Esophagus mucosa (tissue), 1 donor: ENCODE measurements around the gene OOEP. TPM values are rescaled to one million over a fixed set of nuclear protein-coding genes. Genes with fewer than 3 reads are reported as not detected.

Source experiments
- ATAC-seq: fragments of 200-7000 bp; cut with Tn5 transposase; one replicate; pipeline ENCODE4 v1.9.1; 2020
- total RNA-seq: library from RNA; stranded (reverse); gene quantifications from one replicate; pipeline ENCODE4 v1.2.4, GENCODE V29; 2023
- donor health status: DM: yes; HTN: yes; CAD: no.

OOEP gene
- total RNA-seq, 1 donor from 2014 or later, result 0.36 TPM

DNA sequence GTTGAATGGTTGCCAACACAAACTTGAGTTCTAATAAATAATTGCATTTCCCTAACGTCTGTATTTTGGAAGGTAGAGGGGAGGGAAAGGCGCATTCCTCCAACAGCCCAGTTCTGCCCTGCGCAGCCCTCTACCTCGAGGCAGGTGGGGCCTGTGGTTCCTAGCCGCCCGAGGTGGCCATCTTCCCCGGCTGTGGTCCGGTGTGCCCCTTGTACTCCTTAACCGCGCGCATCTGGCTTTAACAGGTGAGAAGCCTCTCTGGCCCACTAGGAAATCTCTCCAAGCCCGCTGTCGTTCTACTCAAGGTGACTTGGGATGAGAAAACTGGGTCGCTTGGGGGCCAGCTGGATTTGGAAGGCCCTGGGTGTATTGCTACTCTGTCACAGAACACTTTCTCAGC lies 5.6 kb downstream of the OOEP start:
- ATAC-seq, result no peak

- ATAC-seq, result no peak
Observed at GRCh38 chr6:73363537-73363875, 6.2 kb downstream of the OOEP start.

DNA sequence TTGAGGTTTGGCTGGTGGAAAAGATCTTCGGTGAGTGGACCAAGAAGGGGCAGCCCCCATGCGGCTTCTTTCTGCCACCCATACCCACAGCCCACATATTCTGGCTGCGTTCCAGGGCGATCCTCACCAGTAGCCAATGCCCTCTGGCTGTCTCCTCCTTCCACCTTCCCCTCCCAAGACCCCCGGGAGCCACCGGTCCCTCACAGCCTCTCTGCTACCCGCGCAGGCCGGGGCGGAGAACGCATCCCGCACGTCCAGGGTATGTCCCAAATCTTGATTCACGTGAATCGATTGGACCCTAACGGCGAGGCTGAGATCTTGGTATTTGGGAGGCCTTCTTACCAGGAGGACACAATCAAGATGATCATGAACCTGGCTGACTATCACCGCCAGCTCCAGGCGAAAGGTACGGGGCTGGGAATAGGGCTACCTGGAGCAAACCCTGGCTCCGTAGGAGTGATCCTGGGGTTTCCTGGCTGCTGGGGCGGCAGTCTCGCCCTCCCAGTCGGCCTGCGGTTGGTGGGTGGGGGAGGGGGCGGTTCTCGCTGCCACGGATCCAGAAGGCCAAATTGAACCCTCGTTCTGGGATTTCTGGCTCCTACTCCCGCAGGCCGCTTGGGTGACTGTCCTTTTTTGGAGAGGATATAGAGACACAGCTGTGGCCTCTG lies 6.7 kb downstream of the OOEP start:
- no peak for ATAC-seq

- ATAC-seq, result no peak
Observed at GRCh38 chr6:73362358-73362757, 7.3 kb downstream of the OOEP start, which contains the start of gene KHDC3L. TSS of gene KHDC3L (plus strand) at chr6:73362658. CDS start at chr6:73362730, 72 bp downstream.

- ATAC-seq, result no peak
Observed at GRCh38 chr6:73353636-73354593, 15.8 kb downstream of the OOEP start, which contains the start of gene DPPA5. TSS of gene DPPA5 (minus strand) at chr6:73354276. CDS start at chr6:73354225, 51 bp downstream.

DNA sequence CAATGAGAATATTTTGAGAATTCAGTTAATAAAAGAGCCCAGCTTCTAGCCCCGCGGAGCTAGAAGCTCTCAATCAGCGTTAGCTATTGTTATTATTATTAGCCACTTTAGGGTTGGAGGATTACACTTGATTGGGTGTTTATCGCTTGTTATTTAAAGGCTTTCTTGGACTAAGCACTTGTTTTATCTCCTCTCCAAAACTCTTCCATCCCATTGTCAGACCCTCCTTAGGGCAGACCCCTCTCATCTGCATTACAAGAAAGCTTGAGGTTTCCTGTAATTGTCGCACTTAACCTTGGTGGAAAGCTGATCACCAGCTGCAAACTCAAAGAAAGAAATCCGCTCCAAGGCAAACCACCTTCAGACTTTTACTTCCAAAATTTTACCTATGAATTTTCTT lies 20.4 kb downstream of the OOEP start:
- ATAC-seq, result no peak

DNA sequence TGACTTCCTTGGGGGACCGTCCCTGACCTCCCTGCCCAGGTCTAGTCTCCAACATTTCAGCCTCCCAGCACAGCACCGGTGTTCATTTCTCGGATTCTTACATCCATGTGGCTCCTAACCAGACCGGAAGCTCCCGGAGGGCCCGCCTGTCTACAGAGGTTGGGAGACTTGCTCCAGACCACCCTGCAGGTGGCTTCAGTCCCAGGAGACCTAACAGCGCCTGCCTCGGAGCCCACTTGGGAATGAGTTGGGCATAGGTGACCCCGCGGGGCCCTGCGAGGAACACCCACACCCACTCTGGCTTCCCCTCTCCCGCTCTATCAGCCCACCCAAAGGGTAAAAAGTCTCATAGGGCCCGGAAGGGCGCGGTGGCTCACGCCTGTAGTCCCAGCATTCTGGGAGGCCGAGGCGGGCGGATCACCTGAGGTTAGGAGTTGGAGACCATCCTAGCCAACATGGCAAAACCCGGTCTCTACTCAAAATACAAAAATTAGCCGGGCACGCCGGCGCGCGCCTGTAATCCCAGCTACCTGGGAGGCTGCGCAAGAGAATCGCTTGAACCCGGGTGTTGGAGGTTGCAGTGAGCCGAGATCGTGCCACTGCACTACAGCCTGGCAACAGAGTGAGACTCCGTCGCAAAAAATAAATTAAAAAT lies 21.0 kb downstream of the OOEP start:
- no peak for ATAC-seq

- ATAC-seq, result no peak
Observed at GRCh38 chr6:73343164-73343563, 26.5 kb downstream of the OOEP start.

GRCh38 chr6:73342174-73342573 lies 27.5 kb downstream of the OOEP start:
- ATAC-seq, result no peak

GRCh38 chr6:73341335-73341734 lies 28.4 kb downstream of the OOEP start:
- no peak for ATAC-seq

GRCh38 chr6:73340048-73340447 lies 29.6 kb downstream of the OOEP start:
- ATAC-seq, result peak; percentile 72

GRCh38 chr6:73339340-73339739 lies 30.4 kb downstream of the OOEP start:
- no peak for ATAC-seq

DNA sequence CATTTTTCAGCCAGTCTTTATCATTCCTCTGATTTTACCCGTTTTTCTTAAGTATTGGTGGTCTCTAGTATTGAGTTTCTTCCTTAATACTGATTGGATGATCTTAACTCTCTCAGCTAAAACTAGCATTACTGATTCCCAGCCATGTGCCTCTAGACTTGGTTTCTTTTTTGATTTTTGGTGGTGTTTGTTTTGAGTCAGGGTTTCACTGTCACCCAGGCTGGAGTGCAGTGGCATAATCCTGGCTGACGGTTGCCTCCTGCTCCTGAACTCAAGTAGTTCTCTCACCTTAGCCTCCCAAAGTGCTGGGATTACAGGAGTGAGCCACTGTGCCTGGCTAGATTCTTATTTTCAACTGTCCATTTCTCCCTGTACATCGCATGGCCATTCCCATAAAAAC lies 40.5 kb downstream of the OOEP start:
- ATAC-seq, result no peak

DNA sequence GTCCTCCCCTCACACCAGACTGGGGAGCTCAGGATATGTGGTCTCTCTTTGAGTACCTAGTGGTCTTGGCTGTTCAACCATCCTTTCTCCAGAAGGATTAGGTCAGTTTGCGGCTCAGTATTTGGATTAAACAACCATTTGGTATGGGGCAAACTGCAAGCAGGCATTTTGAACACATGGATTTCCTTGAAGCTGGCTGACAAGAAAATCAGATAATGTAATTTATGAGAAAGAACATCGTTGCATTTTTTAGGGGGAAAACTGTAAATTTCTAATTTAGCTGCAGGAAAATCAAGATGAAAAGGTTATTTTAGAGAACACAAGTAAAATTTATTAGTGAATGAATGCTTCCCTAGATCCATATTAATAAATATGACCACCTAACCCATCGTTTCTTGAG lies 40.9 kb downstream of the OOEP start:
- no peak for ATAC-seq

GRCh38 chr6:73325656-73326055 lies 44.0 kb downstream of the OOEP start:
- no peak for ATAC-seq

DNA sequence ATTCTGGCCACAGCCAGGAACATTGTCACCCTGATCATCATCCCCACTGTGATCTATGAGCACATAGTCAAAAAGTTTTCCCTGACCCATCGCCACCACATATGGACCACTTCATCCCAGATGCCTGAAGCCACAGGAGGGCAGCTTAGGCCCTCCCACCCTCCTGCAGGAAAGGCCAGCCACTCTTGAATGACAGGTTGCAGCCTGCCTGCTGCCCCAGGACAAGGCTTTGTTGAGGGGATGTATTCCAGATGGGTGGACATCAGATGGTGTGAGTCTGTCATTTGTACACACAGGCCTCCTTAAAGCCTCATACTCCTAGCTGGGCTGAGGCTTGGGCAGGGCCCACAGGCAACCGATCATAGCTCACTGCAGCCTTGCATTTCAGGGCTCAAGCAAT lies 46.4 kb downstream of the OOEP start:
- ATAC-seq, result no peak

Other genes starting within 250 kb of the OOEP start
- 0.32 TPM for gene KHDC1L, start 144.4 kb downstream of the OOEP start, total RNA-seq
- gene KHDC1, start 106.7 kb downstream of the OOEP start, total RNA-seq, result 0.88 TPM
- gene DPPA5, start 15.6 kb downstream of the OOEP start, total RNA-seq, result not detected
- not detected for gene KHDC3L, start 7.2 kb downstream of the OOEP start, total RNA-seq
- 0.56 TPM for gene DDX43, start 24.9 kb upstream of the OOEP start, total RNA-seq
- gene CGAS, start 82.4 kb upstream of the OOEP start, total RNA-seq, result 8.6 TPM
- 18.5 TPM for gene MTO1, start 91.8 kb upstream of the OOEP start, total RNA-seq
- 7,434 TPM for gene EEF1A1, start 151.1 kb upstream of the OOEP start, total RNA-seq